H4 (cell line): ENCODE results near the gene PRKCE. TPM values are rescaled to one million over a fixed set of nuclear protein-coding genes. Genes with fewer than 3 reads are reported as not detected.

Experiments
- DNase-seq: peaks from one replicate; pipeline ENCODE4 v3.0.0-alpha.2; 2015; ENCODE audit warnings: low spot score
- total RNA-seq: library from RNA; depleted of rRNA; stranded (reverse); fragments of >200 nt; shearing (Covaris generic); gene quantifications from 2 replicates; pipeline ENCODE4 v1.2.3, GENCODE V29; 2014

The PRKCE gene
- total RNA-seq, 1 experiment from 2014 or later: 22.4 TPM

DNA sequence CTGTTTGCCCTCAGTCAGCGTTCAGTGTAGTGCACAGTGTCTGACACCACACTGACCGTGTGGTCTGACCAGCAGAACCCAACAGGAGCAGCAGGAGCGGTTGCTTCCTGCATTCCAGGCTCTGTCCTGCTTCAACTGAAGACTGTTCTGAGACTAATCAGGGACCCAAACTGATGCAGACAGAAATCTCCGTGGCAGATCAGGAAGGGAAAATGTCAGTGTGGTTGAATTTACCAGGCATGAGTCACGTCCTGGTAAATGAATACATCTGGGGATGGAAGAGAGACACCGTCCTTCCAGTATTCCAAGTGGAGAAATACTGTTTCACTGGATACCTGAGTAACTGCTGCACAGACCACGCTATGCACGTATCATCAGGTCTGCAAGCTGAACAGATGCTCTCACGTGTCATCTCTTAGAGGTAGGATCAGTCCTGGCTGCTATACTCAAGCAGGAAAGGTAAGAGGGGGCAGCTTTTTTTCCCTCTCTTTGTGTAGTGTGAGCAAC is 422.1 kb downstream of the PRKCE start:
- peak; percentile 95 for DNase-seq

DNA sequence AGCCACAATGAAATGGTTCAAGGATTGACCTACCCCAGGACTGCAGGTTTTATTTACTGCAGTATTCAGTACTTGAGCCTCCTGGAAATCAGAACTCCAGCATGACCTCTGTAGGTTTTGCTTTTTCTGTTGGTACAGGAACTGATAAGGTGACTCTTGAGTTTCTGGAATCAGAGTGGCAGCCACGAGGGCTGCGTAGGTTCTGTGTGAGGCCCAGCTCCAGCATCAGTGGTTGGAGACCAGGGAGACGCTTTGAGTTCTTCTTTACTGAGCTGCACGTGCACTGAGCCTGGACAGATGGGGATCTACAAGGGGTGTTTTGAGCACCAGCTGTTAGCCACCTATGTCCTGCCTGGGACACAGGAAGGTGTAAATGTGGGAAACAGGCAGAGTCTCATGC is 423.0 kb downstream of the PRKCE start:
- no peak for DNase-seq

DNA sequence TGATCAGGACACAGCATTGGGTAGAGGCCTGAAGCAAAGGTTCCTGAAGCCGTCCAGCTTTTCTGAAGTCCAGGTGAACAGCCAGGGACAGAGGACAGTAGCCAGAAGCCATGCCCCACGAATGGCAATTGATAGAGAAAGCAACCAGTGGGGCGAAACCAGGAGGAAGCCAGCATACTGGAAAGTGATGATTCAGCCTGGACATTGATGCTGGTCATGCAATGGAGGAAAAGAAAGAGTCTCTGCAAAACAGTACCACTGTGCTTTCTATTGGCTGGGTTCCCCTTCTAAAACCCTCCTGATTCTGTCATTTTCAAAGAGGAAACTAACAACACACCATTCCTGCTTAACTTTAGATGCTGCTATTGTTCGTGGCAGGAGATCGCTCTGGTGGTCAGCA is 424.4 kb downstream of the PRKCE start:
- DNase-seq: peak; percentile 27

DNA sequence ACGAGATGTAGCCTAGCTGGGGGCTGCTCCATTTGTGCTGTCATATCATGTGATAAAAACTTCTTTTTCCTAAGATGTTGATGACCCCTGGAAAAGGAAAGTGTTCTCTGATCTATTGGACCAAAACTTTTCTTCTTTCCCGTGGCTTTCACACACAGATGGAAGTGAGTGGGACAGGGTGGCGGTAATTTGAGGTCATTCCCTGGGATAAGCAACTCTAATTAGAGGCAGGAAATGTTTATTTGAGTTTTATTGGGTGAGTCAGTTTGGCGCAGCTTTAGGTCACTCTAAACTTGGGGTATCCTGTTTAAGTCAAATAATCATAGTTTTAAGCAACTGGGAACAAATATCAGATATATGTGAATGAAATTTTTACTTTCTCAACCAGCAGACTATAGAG is 424.8 kb downstream of the PRKCE start:
- DNase-seq: peak; percentile 74

DNA sequence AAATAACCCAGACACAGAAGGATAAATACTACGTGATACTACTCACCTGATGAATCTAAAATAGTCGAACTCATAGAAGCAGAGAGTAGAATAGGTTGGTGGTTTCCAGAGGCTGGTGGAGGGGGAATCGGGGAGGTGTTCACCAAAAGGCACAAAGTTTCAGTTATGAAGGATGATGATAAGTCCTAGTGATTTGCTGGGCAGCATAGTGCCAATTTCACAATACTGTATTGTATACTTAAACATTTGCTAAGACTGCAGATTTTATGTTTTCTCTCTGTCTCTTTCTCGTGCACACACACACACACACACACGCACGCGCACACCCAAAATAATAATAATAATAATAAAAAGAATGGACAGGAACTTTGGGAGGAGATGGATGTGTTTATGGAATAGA is 425.4 kb downstream of the PRKCE start:
- DNase-seq: no peak

DNA sequence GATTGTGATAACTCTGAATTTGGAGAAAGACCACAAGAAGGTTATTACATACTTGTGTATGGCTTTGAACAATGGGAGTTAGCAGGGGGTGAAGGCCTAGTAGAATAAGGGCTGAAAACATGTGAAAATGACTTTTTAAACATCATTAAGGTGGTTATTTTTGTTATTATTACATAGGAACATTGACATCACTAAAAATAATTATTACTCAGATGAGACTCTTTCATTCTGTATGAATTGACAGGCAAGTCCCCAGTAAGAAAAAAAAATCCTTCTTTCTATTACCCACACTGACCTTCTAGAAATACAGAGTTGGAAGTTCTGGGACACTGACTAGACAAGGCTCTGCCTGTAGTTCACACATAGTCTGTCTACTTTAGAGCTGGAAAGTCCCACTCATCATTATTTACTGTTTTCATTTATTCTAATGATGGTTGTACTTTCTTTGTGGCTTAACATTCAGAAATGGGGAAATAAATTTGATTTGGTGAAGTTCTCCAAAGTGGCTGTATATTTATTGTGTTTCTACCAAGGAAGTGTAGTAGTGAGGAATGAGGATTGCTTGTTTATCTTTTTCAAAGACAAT is 426.1 kb downstream of the PRKCE start:
- no peak for DNase-seq

DNA sequence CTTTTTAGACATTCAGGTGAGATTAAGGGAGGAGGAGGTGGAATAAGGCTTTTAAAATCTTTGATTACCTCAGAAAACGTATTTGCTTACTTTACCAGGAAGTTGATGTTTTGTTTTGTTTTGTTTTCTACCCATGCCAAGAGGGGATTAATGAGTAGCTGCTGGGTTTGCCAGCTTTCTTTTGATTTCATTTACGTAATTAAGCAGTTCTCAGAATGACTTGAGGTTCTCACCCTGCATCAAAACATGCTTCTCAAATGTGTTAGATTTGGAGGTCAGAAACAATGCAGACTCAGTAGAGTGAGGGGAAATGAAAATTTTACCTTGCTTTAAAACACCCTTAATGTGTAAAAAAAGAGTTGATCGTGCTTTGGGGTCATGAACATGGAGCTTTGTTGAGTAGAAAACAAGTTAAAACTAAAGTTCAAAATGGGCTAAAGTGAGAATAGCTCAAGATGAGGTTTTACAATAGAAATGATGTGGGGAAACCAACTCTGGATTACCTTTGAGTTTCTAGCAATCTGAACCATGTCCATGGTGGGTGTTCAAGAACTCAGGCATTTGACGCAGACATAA is 428.6 kb downstream of the PRKCE start:
- no peak for DNase-seq

DNA sequence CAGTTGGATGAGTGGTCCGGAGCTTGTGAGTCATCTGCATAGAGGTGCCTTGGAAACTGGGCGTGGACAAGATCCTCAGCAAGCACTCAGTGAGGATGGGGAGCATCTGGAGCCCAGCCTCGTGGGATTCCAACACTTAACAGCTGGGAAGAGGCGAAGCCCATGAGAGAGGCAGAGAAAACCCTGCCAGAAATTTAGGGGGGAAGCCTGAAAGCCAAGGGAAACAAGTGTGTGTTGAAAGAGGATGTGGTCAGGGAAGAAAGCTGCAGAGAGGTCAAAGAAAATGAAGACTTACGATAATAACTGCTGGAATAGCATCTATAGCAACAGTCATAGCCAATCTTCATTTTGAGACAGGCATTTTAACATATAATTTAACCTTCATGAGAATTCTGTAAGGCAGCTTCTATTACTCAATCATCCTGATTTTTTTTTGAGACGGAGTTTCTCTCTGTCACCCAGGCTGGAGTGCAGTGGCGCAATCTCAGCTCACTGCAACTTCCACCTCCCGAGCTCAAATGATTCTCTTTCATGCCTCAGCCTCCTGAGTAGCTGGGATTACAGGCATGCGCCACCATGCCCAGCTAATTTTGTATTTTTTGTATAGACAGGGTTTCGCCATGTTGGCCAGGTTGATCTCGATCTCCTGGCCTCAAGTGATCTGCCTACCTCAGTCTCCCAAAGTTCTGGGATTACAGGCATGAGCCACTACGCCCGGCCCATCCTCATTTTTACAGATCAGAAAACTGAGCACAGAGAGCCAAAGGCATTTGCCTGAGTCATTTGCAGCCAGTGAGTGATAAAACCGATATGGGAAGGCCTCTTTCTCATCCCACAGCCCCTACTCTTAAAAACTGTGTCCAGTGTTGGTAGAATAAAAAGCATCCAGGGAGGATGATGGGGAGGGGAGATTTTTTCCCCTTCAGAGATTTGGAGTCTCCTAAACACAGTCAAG is 431.3 kb downstream of the PRKCE start:
- DNase-seq: peak; percentile 85

DNA sequence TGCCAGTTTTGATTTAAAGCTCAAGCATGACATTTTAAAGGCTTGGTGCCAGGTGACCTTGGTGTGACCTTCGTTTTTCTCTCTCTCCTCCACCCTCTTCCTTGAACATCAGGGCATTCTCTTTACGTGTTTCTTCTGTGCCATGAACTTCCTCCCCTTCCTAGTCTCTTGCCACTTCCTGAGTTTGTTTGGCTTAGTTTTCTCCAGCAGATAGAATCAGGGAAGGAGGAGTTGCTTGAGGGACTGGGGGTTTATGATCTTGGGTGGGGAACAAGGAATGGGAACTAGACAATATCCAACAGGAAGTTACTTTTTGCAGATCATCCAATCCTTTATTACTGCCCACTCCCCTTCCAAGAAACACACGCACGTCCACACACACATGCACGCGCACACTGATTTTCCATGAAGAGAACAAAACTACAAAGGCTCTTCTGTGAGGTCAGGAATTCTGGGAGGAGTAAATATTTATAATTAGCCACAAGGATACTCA is 435.1 kb downstream of the PRKCE start:
- no peak for DNase-seq

DNA sequence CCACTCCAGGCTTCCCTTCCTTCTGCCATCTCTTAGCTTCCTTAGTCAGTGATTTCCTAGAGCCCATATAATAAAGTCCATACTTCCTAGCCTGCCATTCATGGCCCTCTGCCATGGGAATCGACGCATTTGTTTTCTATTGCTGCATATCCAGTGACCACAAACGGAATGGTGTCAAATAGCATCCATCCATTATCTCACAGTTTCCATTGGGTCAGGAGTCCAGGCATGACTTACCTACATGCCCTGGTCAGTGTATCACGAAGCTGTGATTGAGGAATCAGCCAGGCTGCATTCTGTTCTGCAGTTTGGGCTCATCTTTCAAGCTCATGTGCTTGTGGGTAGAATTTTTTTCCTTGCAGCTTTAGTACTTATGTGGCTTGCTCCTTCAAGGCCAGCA is 436.0 kb downstream of the PRKCE start:
- no peak for DNase-seq

DNA sequence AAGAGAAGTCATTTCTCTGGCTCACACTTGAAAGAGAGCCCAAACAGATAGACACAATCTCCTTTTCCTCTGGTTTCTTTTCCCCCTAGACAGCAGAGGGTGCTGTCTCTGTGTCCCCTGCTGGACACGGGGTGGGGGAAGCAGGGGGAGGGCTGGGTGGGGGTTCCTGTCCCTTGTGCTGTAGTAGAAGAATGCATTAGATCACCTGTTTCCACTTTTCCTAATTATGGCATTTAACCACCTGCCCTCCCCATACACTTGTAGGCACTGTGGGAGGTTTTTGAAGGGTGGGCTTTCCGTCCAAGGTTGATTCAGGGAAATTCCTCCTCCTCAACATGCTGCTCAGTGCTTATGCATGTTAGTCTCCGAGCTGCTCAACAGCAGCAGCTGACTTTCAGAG is 439.5 kb downstream of the PRKCE start:
- no peak for DNase-seq

DNA sequence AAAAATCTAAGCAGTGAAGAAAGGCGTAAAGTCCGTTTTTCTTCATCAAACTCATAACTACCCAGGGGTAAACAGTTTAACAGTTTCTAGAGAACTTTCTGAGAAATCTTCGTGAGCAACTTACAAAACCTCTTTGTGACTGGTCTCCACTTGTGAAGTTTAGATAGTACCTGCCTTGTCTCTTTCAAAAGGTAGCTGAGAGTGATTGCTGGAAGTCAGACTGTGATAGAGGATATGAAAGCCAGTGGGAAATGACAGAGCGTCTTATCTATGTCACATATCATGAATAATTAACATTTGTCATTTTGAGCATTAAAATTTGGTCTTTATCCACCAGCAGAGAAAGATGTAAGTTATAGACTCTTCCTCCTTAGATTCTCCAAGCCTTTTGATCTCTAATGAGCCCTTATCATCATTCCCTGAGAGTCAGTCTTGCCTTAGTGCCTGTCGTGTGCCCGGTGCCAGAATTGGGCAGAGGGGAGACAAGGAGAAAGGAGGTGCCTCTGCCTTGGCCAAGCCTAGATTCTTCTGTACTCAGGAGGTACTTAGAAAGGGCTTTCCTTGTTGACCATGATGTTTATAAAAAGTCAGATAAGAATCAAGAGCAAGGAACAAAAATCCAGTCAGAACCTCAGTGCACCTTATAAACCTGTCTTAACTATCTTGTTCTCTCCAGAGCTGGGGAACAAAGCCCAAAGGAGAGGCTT is 440.6 kb downstream of the PRKCE start:
- DNase-seq: no peak

DNA sequence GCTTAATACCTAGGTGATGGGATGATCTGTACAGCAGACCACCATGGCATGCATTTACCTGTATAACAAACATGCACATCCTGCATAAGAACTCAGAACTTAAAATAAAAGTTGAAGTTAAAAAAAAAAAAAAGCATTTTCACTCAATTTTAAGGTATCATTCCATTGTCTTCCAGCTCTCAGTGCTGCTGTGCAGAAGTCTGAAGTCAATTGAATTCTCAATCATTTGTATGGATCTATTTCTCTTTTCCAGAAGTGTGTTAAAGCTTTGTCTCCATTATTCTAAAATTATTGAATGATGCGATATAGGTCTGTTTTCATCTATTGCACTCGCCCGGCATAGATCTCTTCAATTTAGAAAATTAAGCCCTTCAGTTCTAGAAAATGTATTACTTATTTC is 443.2 kb downstream of the PRKCE start:
- no peak for DNase-seq

DNA sequence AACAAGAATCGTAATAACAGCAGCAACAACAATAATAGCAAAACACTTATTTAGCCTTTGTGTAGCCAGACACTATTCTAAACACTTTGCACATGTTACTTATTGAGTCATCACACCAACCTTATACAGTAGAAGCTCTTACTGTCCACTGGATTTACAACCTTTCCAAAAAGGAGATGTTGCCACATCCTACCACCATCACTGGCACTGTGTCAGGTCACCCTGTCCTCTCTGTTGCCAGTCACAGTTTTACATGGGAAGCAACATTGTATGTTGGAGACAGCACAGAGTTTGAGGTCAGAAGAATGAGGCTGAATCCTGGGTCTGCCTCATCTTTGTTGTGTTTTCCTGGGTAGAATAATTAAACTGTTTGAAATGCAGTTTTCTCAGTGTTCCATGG is 444.4 kb downstream of the PRKCE start:
- DNase-seq: no peak

DNA sequence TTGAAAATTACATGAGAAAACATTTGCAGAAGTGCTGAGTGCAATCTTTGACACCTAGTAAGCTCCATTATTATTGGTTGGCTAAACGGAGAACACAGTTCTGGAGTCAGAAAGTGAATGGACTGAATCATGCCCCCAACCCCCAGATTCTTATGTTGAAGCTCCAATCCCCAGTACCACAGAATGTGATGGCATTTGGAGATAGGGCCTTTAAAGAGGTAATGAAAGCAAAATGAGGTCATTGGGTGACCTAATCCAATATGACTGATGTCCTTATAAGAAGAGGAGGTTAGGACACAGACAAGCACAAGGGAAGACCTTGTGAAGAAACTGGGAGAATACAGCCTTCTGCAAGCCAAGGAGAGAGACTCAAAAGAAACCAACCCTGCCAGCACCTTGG is 444.8 kb downstream of the PRKCE start:
- DNase-seq: no peak

DNA sequence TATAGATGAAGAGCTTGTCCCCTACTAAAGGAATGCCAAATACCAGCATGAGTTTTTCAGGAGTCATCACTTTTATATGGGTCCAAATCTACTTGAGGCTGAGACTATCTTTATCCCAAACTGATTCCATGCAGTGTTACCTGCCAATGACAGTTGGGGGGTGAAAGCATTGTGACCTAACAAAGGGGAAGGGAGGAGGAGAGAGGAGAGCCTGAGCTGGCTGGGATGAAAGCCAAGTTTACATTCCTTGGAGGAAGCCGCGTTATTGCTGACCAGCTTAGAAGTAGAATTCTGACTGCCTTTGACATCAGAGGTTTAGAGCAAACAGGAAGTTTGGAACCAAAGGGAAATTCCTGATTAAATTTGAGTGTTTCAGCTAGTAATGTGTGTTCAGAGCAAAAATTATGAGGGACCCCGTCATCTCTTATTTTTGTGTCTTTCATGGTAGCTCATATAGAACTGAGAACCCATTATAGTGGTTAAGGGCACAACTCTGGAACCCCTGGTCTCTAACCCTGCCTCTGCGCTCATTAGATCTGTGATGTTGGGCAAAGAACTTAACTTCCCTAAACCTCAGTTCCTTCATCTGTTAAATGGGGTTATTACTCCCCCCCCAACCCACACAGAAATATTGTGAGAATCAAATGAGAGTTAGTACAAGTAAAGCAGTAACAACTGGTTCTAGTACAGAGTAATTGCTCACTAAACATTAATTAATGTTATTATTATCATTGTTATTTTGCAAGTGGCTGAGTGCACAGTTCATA is 446.4 kb downstream of the PRKCE start:
- peak; percentile 98 for DNase-seq

DNA sequence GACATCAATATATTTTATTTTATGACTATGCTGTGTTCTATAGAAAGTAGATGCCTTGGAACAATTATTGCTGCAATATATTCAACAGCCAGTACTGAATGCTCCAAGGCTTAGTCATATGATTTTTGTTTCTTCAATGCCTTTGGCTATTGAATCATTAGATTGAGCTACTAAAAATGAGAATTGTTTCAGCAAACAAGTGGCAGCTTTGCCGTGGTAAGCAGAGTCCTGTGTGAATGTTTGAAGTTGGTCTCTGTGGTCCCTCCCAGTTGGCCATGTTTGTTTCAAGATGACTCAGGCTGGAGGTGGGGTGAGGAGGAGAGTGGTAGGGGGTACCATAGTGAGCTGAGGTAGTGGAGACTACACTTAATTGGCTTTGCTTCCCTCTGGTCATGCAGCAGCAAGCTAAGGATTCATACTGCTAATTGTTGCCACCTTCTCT is 447.2 kb downstream of the PRKCE start:
- DNase-seq: peak; percentile 23

DNA sequence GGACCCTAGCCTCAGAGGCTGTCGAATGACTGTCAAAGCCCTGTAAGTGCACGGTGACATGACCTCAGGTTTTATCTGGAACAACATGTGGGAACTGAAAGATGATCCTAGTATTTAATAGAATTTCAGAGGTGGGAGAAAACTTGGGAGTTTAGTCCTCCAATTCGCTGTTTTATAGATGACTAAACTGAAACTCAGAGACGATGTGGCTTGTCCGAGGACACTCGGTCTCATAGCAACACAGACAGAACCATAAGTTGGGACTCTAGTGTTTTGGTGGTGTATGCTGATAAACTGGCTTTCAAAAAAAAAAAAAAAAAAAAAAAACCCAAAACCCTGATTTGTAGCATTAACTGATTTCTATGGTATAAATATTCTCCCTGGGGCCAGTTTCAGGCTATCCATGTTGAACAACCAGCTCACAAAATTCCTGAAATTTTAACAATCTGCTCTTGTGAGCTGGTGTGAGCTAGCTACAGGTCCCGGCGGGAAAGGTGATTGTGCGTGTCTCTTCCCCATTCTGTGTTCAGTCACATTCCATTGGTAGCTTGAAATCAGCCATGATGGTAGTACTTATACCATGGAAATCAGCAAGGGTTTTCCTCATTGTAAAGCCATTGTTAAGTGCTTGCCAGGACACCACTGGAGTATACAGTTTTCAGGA is 450.2 kb downstream of the PRKCE start:
- no peak for DNase-seq

DNA sequence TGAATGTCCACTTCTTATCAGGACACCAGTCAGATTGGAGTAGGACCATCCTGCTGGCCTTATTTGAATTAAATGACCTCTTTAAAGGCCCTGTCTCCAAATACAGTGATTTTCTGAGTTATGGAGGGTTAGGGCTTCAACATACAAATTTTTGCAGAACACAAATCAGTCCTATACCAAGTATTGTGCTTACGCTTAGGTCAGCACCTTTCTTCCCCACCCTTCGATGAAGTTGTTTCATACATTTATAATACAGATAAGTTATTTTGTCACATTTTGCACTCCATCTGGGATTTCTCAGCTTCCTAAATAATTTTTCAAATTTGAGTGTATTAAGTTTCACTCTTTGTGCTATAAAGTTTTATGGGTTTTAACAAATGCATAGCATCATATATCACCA is 455.2 kb downstream of the PRKCE start:
- no peak for DNase-seq

DNA sequence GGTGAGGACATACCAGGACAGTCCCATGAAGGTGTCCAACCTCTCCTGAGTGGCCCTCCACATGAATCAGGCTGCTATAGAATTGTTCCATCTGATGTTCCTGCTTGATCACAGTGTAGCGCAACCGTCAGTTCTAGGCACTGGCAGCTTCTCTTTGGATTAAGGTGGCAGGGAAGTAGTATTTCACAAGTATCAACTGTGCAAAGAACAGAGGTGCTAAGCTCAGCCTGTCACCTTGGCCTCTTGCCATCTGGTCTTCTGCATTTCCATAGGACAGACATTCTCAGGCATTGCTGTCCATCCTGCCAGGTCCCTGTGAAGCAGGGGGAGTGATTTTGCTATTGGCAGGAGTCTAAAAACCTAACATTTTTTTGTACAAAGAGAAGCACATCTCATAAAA is 463.5 kb downstream of the PRKCE start:
- DNase-seq: no peak

DNA sequence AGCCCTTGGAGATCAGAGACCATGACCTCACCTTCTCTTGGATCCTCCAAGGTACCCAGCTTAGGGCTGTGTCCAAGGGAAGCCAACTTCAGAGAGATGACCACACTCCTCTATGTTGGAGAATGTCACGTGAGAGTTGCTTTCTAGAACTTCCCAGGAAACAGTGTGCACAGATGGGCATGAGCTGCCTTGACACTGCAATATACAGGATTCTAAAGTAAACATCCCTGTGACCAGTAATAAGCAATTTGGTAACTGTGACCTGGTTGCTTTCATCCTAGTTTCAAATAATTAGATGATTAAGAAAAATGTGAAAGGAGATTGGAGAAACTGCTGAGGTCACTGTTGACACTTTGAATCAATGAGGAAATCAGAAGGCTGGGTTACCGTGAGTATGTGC is 464.7 kb downstream of the PRKCE start:
- peak; percentile 25 for DNase-seq
